Psoas muscle (tissue), 8 donors: Measurements from ENCODE around the gene CCNY. TPM values are rescaled to one million over a fixed set of nuclear protein-coding genes. Genes with fewer than 3 reads are reported as not detected.

ENCODE experiments used
- ATAC-seq, 4 donors: fragments of 200-7000 bp; cut with Tn5 transposase; one replicate each; pipeline ENCODE4 v1.9.1; 2020; ENCODE audit warnings: moderate library complexity in 3 of 4, mild to moderate bottlenecking in 2 of 4
- DNase-seq, 2 donors: peaks; one replicate each; pipeline ENCODE4 v3.0.0-alpha.2; 2020
- H3K27ac ChIP-seq: fragments of 200-600 bp; one replicate; pipeline ENCODE4 v1.8.0; 2022
- H3K27me3 ChIP-seq, 3 donors: fragments of 200-600 bp in 1 of 3; one replicate each; pipeline versions ENCODE4 v1.6.1 to v1.8.0; 2013 to 2022; ENCODE audit warnings: low read length in 2 of 3, mild to moderate bottlenecking in 2 of 3, moderate library complexity in 1 of 3; ENCODE audit not compliant: insufficient read depth in 3 of 3
- H3K36me3 ChIP-seq, 2 donors: fragments of 200-600 bp in 1 of 2; one replicate each; pipeline versions ENCODE4 v1.6.1 to v1.8.0; 2013 to 2022; ENCODE audit warnings: low read depth in 1 of 2, mild to moderate bottlenecking in 1 of 2, moderate library complexity in 1 of 2; ENCODE audit not compliant: insufficient read depth in 1 of 2
- H3K4me1 ChIP-seq: fragments of 200-600 bp; one replicate; pipeline ENCODE4 v1.8.0; 2022
- H3K4me3 ChIP-seq: fragments of 200-600 bp; one replicate; pipeline ENCODE4 v1.8.0; 2022; ENCODE audit warnings: mild to moderate bottlenecking
- H3K9me3 ChIP-seq: fragments of 200-600 bp; one replicate; pipeline ENCODE4 v1.8.0; 2022
- WGBS, 3 donors: extraction: QIAGEN DNeasy Blood & Tissue Kit; methylation state at CpG; one replicate each; pipeline versions ENCODE4 v1.1.6 to v1.1.7; 2013; 5-methylcytosine and 5-hydroxymethylcytosine counted together
- intact Hi-C, 2 donors: fragments of 100-400 bp; cut with DNase I; formaldehyde crosslinking; loops; one replicate each; pipeline versions ENCODE4 v1.11.0 to v1.14.2; 2022
- polyA plus RNA-seq, 3 donors: library from polyadenylated mRNA; stranded (reverse); fragments of 200-250 nt; gene quantifications; one replicate each; pipeline ENCODE4 v1.2.3, GENCODE V29; 2013
- total RNA-seq, 4 donors: library from RNA; stranded (reverse); fragmentation: NEBNext Ultra II Directional in 2 of 4; extraction: Animal tissue kit (Norgen Biotek cat#: 25700) in 2 of 4; gene quantifications; one replicate each; pipeline versions ENCODE4 v1.2.1 to v1.2.4, GENCODE V29; 2021 to 2023
- TF ChIP-seq, protein P1 (sequence below): fragments of 200-600 bp; IDR thresholded peaks from one replicate; pipeline ENCODE4 v1.8.0; 2022; ENCODE audit warnings: antibody characterized with exemption
- donor health status: healthy with polysubstance abuse.
- donor health status: DM: no; HTN: no; CAD: no; lungs with moderate emphysema.
- donor health status: Bipolar disorder and iron deficiency.
- donor health status: healthy.
- donor health status: DM: yes; HTN: yes; CAD: no.
- donor health status: DM: no; HTN: no; CAD: no.
- donor health status: DM: no; HTN: no; CAD: no.
- donor health status: DM: yes; HTN: yes; CAD: no.

Gene CCNY
- total and polyA plus RNA-seq, 7 donors = 21.2 to 55.8 (median 47.0) TPM

DNA sequence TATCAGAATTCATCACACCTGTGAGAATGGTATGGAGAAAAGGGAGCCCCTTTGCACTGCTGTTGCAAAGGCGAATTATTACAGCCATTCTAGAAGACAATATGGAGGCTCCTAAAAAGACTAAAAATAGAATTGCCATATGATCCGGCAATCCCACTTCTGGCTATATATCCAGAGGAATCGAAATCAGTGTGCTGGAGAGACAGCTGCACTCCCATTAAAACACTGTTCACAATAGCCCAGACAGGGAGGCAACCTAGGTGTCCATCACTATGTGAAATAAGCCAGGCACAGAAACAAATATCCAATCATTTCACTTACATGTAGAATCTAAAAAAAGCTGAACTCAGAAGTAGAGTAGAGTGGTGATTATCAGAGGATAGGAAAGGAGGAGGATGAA, 242.8 kb downstream of the CCNY start:
- ATAC-seq = no peak
- TF ChIP-seq, protein P1, sequence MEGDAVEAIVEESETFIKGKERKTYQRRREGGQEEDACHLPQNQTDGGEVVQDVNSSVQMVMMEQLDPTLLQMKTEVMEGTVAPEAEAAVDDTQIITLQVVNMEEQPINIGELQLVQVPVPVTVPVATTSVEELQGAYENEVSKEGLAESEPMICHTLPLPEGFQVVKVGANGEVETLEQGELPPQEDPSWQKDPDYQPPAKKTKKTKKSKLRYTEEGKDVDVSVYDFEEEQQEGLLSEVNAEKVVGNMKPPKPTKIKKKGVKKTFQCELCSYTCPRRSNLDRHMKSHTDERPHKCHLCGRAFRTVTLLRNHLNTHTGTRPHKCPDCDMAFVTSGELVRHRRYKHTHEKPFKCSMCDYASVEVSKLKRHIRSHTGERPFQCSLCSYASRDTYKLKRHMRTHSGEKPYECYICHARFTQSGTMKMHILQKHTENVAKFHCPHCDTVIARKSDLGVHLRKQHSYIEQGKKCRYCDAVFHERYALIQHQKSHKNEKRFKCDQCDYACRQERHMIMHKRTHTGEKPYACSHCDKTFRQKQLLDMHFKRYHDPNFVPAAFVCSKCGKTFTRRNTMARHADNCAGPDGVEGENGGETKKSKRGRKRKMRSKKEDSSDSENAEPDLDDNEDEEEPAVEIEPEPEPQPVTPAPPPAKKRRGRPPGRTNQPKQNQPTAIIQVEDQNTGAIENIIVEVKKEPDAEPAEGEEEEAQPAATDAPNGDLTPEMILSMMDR = no peak
- Histone ChIP-seq H3K4me3 (no peak overlapping the region), H3K4me1 (no peaks in the 10 kb centered on the region), H3K27me3 (no peaks in the 10 kb centered on the region), H3K27ac (no peak overlapping the region), H3K36me3 (peaks cover 0 to 8% of the 10 kb centered on the region in 2 donors), H3K9me3 (no peaks in the 10 kb centered on the region)
- intact Hi-C loops = no loop called here
- WGBS, 3 donors = 45 to 58% (median 55%) methylated on average over 3 of the region's 3 CpGs
- no peak for DNase-seq

DNA sequence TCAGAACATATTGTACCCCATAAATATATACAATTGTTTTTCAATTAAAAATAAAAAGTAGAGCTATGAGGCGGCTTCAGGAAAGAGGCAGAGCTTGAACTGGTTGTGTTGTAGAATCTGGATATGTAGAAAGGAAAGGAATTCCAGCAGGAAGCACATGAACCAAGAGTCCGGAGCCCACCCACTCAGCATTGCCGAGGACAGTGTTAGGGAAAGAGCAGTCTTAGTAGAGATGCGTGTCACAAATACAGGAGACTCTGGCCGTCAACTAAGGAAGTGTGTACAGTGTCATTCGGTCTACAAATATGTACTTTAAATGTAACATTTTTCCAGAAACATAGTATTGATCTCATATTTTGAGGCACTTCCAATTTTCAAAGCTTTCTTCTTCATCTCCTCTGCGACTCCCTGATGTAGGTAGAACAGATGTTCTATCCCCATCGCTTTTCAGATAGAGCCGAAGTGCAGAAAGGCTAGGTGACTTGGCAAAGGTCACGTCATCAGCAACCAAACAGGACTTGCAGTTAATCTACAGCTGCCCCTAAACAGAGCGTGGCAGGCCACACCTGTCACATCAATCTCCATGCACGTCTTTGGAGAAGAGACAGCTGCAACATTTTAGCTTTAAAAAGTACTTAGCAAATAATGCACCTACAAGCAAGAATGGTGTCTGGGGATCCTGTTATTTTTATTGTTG, 243.6 kb downstream of the CCNY start:
- no peaks in the 10 kb centered on the region for H3K9me3 ChIP-seq
- no peak overlapping the region for H3K4me3 ChIP-seq
- intact Hi-C loops = no loop called here
- 32 to 39% (median 37%) methylated on average over 12 of the region's 12 CpGs for WGBS, 3 donors
- no peaks in the 10 kb centered on the region for H3K4me1 ChIP-seq
- H3K27me3 ChIP-seq = no peaks in the 10 kb centered on the region
- H3K36me3 ChIP-seq = peaks cover 0 to 3% of the 10 kb centered on the region in 2 donors
- ATAC-seq = peak in 1 of 4 donors; percentile 42
- H3K27ac ChIP-seq = no peak overlapping the region
- TF ChIP-seq, protein P1 = no peak
- DNase-seq = no peak

DNA sequence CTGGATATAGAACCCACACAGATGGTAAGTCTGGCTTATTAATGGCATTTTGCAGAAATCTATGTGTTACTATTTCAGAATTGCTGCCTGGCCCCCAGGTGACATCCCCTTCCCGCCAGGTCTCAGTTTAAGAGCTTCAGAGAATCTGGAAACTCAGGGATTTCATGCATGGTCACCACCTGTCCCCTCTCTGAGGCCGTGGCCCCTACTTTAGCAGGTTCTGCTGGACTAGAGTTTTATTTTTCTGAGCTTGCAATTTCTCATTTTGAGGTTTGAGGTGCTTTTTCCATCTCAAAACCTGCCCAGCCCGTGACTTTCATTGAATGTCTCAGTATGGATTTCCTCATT, 244.1 kb downstream of the CCNY start:
- no peak overlapping the region for H3K27ac ChIP-seq
- no peak for DNase-seq
- ATAC-seq = no peak
- H3K4me3 ChIP-seq = no peak overlapping the region
- WGBS, 3 donors = 56 to 77% (median 57%) methylated on average over 3 of the region's 3 CpGs
- no peaks in the 10 kb centered on the region for H3K4me1 ChIP-seq
- H3K27me3 ChIP-seq = no peaks in the 10 kb centered on the region
- no peaks in the 10 kb centered on the region for H3K36me3 ChIP-seq
- no peaks in the 10 kb centered on the region for H3K9me3 ChIP-seq
- TF ChIP-seq, protein P1 = no peak
- intact Hi-C loops = no loop called here

DNA sequence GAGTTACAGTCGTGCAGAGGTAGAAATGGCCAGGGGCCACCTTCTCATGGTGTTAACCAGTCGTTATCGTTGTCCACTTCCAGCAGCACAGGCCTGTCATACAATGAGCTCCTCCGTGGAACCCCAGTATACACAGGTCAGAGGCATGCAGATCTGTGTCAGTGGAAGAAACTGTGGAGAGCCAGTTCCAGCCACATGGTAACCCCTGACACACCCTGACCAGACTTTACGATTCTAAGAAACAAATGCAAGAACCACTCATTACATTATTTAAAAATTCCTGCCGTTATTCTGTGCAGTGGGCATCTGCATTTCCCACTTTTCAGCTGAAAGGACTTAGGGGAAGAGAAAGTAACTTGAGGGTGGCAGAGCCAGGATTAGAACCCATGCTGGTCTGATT, 245.3 kb downstream of the CCNY start:
- no peaks in the 10 kb centered on the region for H3K27me3 ChIP-seq
- no peak overlapping the region for H3K27ac ChIP-seq
- H3K36me3 ChIP-seq = no peaks in the 10 kb centered on the region
- 90 to 95% (median 92%) methylated on average over 6 of the region's 6 CpGs for WGBS, 3 donors
- TF ChIP-seq, protein P1 = no peak
- ATAC-seq = no peak
- no peaks in the 10 kb centered on the region for H3K9me3 ChIP-seq
- intact Hi-C loops = no loop called here
- H3K4me3 ChIP-seq = no peak overlapping the region
- H3K4me1 ChIP-seq = no peaks in the 10 kb centered on the region
- no peak for DNase-seq

DNA sequence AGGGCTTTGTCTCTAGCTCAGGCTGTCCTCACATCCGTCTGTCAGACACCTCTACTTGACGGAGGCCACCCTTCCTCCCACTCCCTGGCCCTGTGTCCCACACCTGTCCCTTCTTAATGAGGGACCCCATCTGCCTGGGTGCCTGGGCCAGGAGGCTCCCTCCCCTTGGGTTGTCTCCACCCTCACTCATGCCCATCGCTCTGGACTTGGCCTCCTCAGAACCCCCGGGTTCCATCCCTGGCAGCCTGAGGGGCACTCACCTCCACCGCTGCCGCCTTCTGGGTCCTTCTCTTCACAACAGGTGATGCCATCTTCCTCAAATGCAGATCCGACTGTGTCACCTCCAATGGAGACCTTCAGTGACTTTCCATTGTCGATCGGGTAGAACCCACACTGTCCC, 248.6 kb downstream of the CCNY start:
- Histone ChIP-seq H3K27ac (no peak overlapping the region), H3K4me1 (no peaks in the 10 kb centered on the region), H3K36me3 (no peaks in the 10 kb centered on the region), H3K9me3 (no peaks in the 10 kb centered on the region), H3K4me3 (no peak overlapping the region), H3K27me3 (peaks cover 0 to 1% (median 0%) of the 10 kb centered on the region in 3 donors)
- intact Hi-C loops = no loop called here
- WGBS, 3 donors = 92 to 96% (median 95%) methylated on average over 9 of the region's 9 CpGs
- no peak for ATAC-seq
- no peak for DNase-seq
- TF ChIP-seq, protein P1 = no peak
